Heart left ventricle (tissue), 16 donors: ENCODE data around the gene VSIG10L2. TPM values are rescaled to one million over a fixed set of nuclear protein-coding genes. Genes with fewer than 3 reads are reported as not detected.

ENCODE experiments used
- ATAC-seq, 4 donors: fragments of 200-7000 bp; cut with Tn5 transposase; one replicate each; pipeline ENCODE4 v1.9.1; 2020 to 2022; ENCODE audit warnings: moderate library complexity in 4 of 4, mild to moderate bottlenecking in 3 of 4, moderate number of reproducible peaks in 1 of 4
- DNase-seq, 5 donors: peaks; one replicate each; pipeline ENCODE4 v3.0.0-alpha.2; 2020
- H3K27ac ChIP-seq, 12 donors: fragments of 200-600 bp; sonication (generic) in 4 of 12; one replicate each; pipeline versions ENCODE4 v1.5.0 to v1.8.0; 2016 to 2022; ENCODE audit warnings: mild to moderate bottlenecking in 2 of 12
- H3K27me3 ChIP-seq, 9 donors: fragments of 200-600 bp; sonication (generic) in 2 of 9; one replicate each; pipeline versions ENCODE4 v1.5.1 to v1.8.0; 2016 to 2022; ENCODE audit warnings: mild to moderate bottlenecking in 3 of 9
- H3K36me3 ChIP-seq, 9 donors: fragments of 200-600 bp; sonication (generic) in 2 of 9; one replicate each; pipeline versions ENCODE4 v1.5.0 to v1.8.0; 2018 to 2022; ENCODE audit warnings: mild to moderate bottlenecking in 2 of 9
- H3K4me1 ChIP-seq, 12 donors: fragments of 200-600 bp; sonication (generic) in 4 of 12; one replicate each; pipeline versions ENCODE4 v1.5.0 to v1.8.0; 2016 to 2022; ENCODE audit warnings: mild to moderate bottlenecking in 3 of 12
- H3K4me3 ChIP-seq, 12 donors: fragments of 200-600 bp; sonication (generic) in 4 of 12; one replicate each; pipeline versions ENCODE4 v1.5.0 to v1.8.0; 2017 to 2022; ENCODE audit warnings: mild to moderate bottlenecking in 9 of 12, moderate library complexity in 4 of 12
- H3K9me3 ChIP-seq, 12 donors: fragments of 200-600 bp; sonication (generic) in 4 of 12; one replicate each; pipeline versions ENCODE4 v1.5.0 to v1.8.0; 2016 to 2022; ENCODE audit warnings: mild to moderate bottlenecking in 1 of 12
- POLR2A ChIP-seq, 2 donors: fragments of 450-650 bp; IDR thresholded peaks; one replicate each; pipeline ENCODE4 v1.6.1; 2017; ENCODE audit warnings: antibody characterized with exemption in 2 of 2, mild to moderate bottlenecking in 2 of 2, moderate library complexity in 2 of 2
- WGBS, 4 donors: extraction: QIAGEN DNeasy Blood & Tissue Kit in 2 of 4; methylation state at CpG; one replicate each; pipeline versions ENCODE4 v1.1.5 to v1.1.7; 2013 to 2018; 5-methylcytosine and 5-hydroxymethylcytosine counted together
- intact Hi-C, 10 donors: fragments of 100-400 bp; cut with DNase I; formaldehyde crosslinking; loops; one replicate each; pipeline versions ENCODE4 v1.11.1 to v1.14.2; 2022
- polyA plus RNA-seq, 2 donors: library from polyadenylated mRNA; stranded (reverse); fragments of 200-250 nt; gene quantifications; one replicate each; pipeline ENCODE4 v1.2.3, GENCODE V29; 2013
- total RNA-seq, 9 donors: library from RNA; depleted of rRNA in 2 of 9; stranded (reverse); fragments of >200 nt in 2 of 9; fragmentation: NEBNext Ultra II Directional in 3 of 9; extraction: Animal tissue kit (Norgen Biotek cat#: 25700) in 3 of 9; gene quantifications; one replicate each; pipeline versions ENCODE4 v1.1.0 to v1.2.4, GENCODE V29; 2016 to 2023
- TF ChIP-seq, protein P1 (sequence below), 12 donors: fragments of 200-600 bp; sonication (generic) in 4 of 12; IDR thresholded peaks; one replicate each; pipeline versions ENCODE4 v1.5.0 to v1.8.0; 2018 to 2022; ENCODE audit warnings: antibody characterized with exemption in 12 of 12, mild to moderate bottlenecking in 5 of 12
- donor health status: ischemic (EF 13 %, LVEDD 7.1; RV severe dilation, severe dysfunction).
- donor health status: healthy with polysubstance abuse.
- donor health status: DM: no; HTN: yes; CAD: no.
- donor health status: DM: no; HTN: no; CAD: no.
- donor health status: ischemic (EF 25% LVEDD 6.9; RV normal size, moderate dysfunction).
- donor health status: ischemic (EF 25% LVEDD 5.7; RV mildly dilated, moderate dysfunction).
- donor health status: healthy.
- donor health status: DM: yes; HTN: yes; CAD: no.
- donor health status: ischemic (EF 35%, LVEDD 5.7; RV mildly dilated, moderate dysfunction).
- donor health status: nonischemic (EF 11% LVEDD 7.7; RV severe dilation, severe dysfunction).
- donor health status: DM: yes; HTN: yes; CAD: no.
- donor health status: PGD.
- donor health status: ischemic (EF 29% LVEDD 5.4; RV normal size, mild dysfunction).
- donor health status: nonischemic (EF 23%, LVEDD 6.1; RV moderate dilation, normal function).

Gene VSIG10L2
- total and polyA plus RNA-seq, 11 donors = 0.04 to 0.21 (median 0.12) TPM; not detected in 8

DNA sequence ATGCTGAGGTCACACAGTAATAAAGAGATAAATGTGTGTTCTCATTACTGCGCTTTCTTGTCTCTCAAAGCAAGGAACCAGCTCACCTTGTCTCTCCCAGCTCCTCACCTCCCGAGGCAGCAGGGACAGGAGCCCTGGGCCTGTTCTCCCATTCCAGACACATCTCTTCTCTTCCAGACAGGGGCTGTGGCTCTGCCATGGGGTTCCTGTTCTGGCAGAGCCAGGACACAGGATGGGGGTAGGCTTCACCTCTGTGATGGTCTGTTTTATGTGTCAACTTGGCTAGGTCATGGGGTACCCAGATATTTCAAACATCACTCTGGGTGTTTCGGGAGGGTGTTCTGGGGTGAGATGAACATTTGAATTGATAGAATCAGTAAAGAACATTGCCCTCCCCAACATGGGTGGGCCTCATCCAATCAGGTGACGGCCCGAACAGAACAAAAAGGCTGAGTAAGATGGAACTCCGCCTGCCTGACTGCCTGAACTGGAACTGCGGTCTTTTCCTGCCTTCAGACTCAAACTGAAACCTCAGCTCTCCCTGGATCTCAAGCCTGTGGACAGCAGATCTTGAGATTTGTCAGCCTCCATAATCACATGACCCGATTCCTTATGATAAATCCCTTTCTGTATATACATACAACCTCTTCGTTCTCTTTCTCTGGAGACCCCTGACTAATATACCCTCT is 2.0 kb upstream of the VSIG10L2 start:
- H3K27me3 ChIP-seq = peaks cover 0 to 7% (median 0%) of the 10 kb centered on the region in 9 donors
- intact Hi-C loops = loop anchor here in 6 of 10 donors (5.0 to 10.0 kb wide), 3 partner anchors 111 to 248 kb away; partner anchors contain the start of gene CDON (in 1 of the 6)
- TF ChIP-seq, protein P1, sequence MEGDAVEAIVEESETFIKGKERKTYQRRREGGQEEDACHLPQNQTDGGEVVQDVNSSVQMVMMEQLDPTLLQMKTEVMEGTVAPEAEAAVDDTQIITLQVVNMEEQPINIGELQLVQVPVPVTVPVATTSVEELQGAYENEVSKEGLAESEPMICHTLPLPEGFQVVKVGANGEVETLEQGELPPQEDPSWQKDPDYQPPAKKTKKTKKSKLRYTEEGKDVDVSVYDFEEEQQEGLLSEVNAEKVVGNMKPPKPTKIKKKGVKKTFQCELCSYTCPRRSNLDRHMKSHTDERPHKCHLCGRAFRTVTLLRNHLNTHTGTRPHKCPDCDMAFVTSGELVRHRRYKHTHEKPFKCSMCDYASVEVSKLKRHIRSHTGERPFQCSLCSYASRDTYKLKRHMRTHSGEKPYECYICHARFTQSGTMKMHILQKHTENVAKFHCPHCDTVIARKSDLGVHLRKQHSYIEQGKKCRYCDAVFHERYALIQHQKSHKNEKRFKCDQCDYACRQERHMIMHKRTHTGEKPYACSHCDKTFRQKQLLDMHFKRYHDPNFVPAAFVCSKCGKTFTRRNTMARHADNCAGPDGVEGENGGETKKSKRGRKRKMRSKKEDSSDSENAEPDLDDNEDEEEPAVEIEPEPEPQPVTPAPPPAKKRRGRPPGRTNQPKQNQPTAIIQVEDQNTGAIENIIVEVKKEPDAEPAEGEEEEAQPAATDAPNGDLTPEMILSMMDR (IDR thresholded peaks at IDR 0.05) = no peak
- TF ChIP-seq POLR2A (IDR thresholded peaks at IDR 0.05) = no peak

GRCh38 chr11:125944350-125945010 is 1.4 kb upstream of the VSIG10L2 start:
- TF ChIP-seq, protein P1 (IDR thresholded peaks at IDR 0.05) = no peak
- no peak for TF ChIP-seq POLR2A (IDR thresholded peaks at IDR 0.05)
- Histone ChIP-seq H3K4me3 (no peak overlapping the region), H3K27me3 (peaks cover 0 to 7% (median 0%) of the 10 kb centered on the region in 9 donors), H3K36me3 (no peaks in the 10 kb centered on the region), H3K27ac (no peak overlapping the region), H3K4me1 (peaks cover 0 to 21% (median 11%) of the 10 kb centered on the region in 12 donors), H3K9me3 (no peaks in the 10 kb centered on the region)
- WGBS, 4 donors = 86 to 88% (median 87%) methylated on average over 11 to 13 of the region's 13 CpGs
- DNase-seq = peak in 1 of 5 donors; percentile 12
- intact Hi-C loops = loop anchor here in 6 of 10 donors (5.0 to 10.0 kb wide), 3 partner anchors 110 to 248 kb away; partner anchors contain the start of gene CDON (in 1 of the 6)
- ATAC-seq = no peak

More for the DNA sequence above, 2.0 kb upstream of the VSIG10L2 start:
- peak in 1 of 5 donors; percentile 9 for DNase-seq
- Histone ChIP-seq H3K9me3 (no peaks in the 10 kb centered on the region), H3K4me1 (peaks cover 0 to 27% (median 11%) of the 10 kb centered on the region in 12 donors), H3K27ac (no peak overlapping the region), H3K4me3 (no peak overlapping the region), H3K36me3 (no peaks in the 10 kb centered on the region)
- WGBS, 4 donors = 92 to 98% (median 94%) methylated on average over 9 of the region's 9 CpGs
- ATAC-seq = no peak

- H3K4me1 ChIP-seq = peaks cover 0 to 21% (median 11%) of the 10 kb centered on the region in 12 donors
- WGBS, 4 donors = 75 to 78% (median 77%) methylated on average over 15 of the region's 15 CpGs
Measured at GRCh38 chr11:125945011-125945796, 640 bp upstream of the VSIG10L2 start.

More at GRCh38 chr11:125945011-125945796, 640 bp upstream of the VSIG10L2 start:
- H3K36me3 ChIP-seq = no peaks in the 10 kb centered on the region
- intact Hi-C loops = loop anchor here in 2 of 10 donors (10.0 kb wide), 1 partner anchor 110 kb away; no protein-coding TSS in a partner anchor
- TF ChIP-seq, protein P1 (IDR thresholded peaks at IDR 0.05) = no peak
- TF ChIP-seq POLR2A (IDR thresholded peaks at IDR 0.05) = no peak
- H3K27ac ChIP-seq = no peak overlapping the region
- H3K9me3 ChIP-seq = no peaks in the 10 kb centered on the region
- H3K4me3 ChIP-seq = no peak overlapping the region
- H3K27me3 ChIP-seq = peaks cover 0 to 7% (median 0%) of the 10 kb centered on the region in 9 donors
- ATAC-seq (no peak), DNase-seq (peak in 1 of 5 donors; percentile 6)
